Osteoblast (primary cell): Measurements from ENCODE around the gene RHOG. TPM values are rescaled to one million over a fixed set of nuclear protein-coding genes. Genes with fewer than 3 reads are reported as not detected.

Experiments
- DNase-seq: peaks from one replicate; pipeline ENCODE4 v3.0.0; 2011; ENCODE audit warnings: low spot score, mixed read lengths; ENCODE audit not compliant: insufficient read length; ENCODE audit errors: missing footprints
- H2AFZ ChIP-seq: 2 replicates; pipeline ENCODE4 v1.6.0; 2011; ENCODE audit warnings: mild to moderate bottlenecking, low read length
- H3K27ac ChIP-seq: 2 replicates; pipeline ENCODE4 v1.5.1; 2011; ENCODE audit warnings: mild to moderate bottlenecking, low read depth, low read length, moderate library complexity
- H3K27me3 ChIP-seq: 2 replicates; pipeline ENCODE4 v1.6.0; 2012; ENCODE audit warnings: mild to moderate bottlenecking, control low read depth, inconsistent platforms, low read length, moderate library complexity; ENCODE audit not compliant: insufficient read depth
- H3K36me3 ChIP-seq: 2 replicates; pipeline ENCODE4 v1.5.1; 2011; ENCODE audit warnings: mild to moderate bottlenecking, low read length, control low read depth, moderate library complexity; ENCODE audit not compliant: insufficient read depth
- H3K4me1 ChIP-seq: 2 replicates; pipeline ENCODE4 v1.5.1; 2011; ENCODE audit warnings: mild to moderate bottlenecking, low read length, control low read depth, moderate library complexity; ENCODE audit not compliant: insufficient read depth
- H3K4me2 ChIP-seq: 2 replicates; pipeline ENCODE4 v1.6.0; 2011; ENCODE audit warnings: mild to moderate bottlenecking, low read length; ENCODE audit not compliant: insufficient read depth
- H3K4me3 ChIP-seq: fragments of 200-600 bp; sonication (generic); 3 replicates; pipeline ENCODE4 v1.5.1; 2012; ENCODE audit warnings: mild to moderate bottlenecking, low read length, inconsistent platforms; ENCODE audit not compliant: insufficient read depth
- H3K79me2 ChIP-seq: 2 replicates; pipeline ENCODE4 v1.6.0; 2012; ENCODE audit warnings: mild to moderate bottlenecking, low read length, control low read depth, inconsistent platforms; ENCODE audit not compliant: insufficient read depth
- H3K9me3 ChIP-seq: 2 replicates; pipeline ENCODE4 v1.5.1; 2011; ENCODE audit warnings: low read depth, low read length, control low read depth
- H4K20me1 ChIP-seq: 2 replicates; pipeline ENCODE4 v1.6.0; 2012; ENCODE audit warnings: mild to moderate bottlenecking, low read length, control low read depth; ENCODE audit not compliant: insufficient read depth
- small RNA-seq: library from RNA; depleted of rRNA; stranded (forward); fragments of <200 nt; gene quantifications from one replicate; pipeline ENCODE3, GENCODE V24; 2012
- total RNA-seq: library from RNA; depleted of rRNA; stranded (reverse); fragments of >200 nt; gene quantifications from 2 replicates; pipeline ENCODE4 v1.2.3, GENCODE V29; 2012
- TF ChIP-seq, protein P1 (sequence below): IDR thresholded peaks from 2 replicates; pipeline ENCODE4 v1.5.1; 2011; ENCODE audit warnings: mild to moderate bottlenecking, low read depth, low read length, moderate library complexity; ENCODE audit errors: extremely low read depth

The RHOG gene
- total RNA-seq, 1 donor = 17.0 TPM

DNA sequence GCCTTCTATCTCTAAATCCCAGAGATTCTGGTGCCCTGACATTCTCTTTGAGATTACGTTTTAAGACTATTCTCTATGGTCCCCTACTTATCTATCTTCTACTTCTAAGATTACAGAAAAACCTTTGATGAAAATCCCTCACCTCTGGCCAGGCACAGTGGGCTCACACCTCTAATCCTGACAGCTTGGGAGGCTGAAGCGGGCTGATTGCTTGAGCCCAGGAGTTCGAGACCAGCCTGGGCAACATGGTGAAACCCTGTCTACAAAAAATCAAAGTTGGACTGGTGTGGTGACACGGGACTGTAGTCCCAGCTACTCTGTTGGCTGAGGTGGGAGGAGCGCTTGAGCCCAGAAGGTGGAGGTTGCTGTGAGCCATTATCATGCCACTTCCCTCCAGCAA, 57.8 kb downstream of the RHOG start:
- peaks cover 27% of the 10 kb centered on the region for H3K36me3 ChIP-seq
- peaks cover 92% of the 10 kb centered on the region for H3K79me2 ChIP-seq
- H3K4me1 ChIP-seq = peaks cover 17% of the 10 kb centered on the region
- H3K4me3 ChIP-seq = no peak overlapping the region
- H3K4me2 ChIP-seq = no peak overlapping the region
- H4K20me1 ChIP-seq = peaks cover 34% of the 10 kb centered on the region
- H2AFZ ChIP-seq = no peak overlapping the region
- TF ChIP-seq, protein P1, sequence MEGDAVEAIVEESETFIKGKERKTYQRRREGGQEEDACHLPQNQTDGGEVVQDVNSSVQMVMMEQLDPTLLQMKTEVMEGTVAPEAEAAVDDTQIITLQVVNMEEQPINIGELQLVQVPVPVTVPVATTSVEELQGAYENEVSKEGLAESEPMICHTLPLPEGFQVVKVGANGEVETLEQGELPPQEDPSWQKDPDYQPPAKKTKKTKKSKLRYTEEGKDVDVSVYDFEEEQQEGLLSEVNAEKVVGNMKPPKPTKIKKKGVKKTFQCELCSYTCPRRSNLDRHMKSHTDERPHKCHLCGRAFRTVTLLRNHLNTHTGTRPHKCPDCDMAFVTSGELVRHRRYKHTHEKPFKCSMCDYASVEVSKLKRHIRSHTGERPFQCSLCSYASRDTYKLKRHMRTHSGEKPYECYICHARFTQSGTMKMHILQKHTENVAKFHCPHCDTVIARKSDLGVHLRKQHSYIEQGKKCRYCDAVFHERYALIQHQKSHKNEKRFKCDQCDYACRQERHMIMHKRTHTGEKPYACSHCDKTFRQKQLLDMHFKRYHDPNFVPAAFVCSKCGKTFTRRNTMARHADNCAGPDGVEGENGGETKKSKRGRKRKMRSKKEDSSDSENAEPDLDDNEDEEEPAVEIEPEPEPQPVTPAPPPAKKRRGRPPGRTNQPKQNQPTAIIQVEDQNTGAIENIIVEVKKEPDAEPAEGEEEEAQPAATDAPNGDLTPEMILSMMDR = no peak
- no peaks in the 10 kb centered on the region for H3K9me3 ChIP-seq
- H3K27me3 ChIP-seq = no peaks in the 10 kb centered on the region
- H3K27ac ChIP-seq = no peak overlapping the region
- no peak for DNase-seq

DNA sequence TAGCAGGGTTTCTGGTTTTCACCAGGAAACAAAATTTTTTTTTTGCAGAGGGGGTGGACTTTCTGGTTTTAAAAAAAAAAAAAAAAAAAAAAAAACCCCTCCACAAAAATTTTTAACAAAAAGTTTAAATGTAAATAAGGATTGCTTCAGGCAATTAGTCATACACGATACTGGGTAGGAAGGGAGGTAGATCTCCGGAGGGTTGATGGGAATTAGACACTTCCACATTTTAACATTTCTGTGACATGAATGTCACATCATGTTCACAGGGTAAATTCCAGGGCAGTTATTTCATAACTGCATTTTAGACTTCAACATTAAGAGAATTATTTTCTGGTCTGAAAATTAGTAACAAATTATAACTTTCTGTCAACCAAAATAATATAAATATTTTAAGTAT, 59.3 kb downstream of the RHOG start:
- Histone ChIP-seq H3K27me3 (no peaks in the 10 kb centered on the region), H4K20me1 (peaks cover 26% of the 10 kb centered on the region), H3K36me3 (peaks cover 37% of the 10 kb centered on the region), H3K9me3 (no peaks in the 10 kb centered on the region), H3K79me2 (peaks cover 76% of the 10 kb centered on the region), H3K4me3 (no peak overlapping the region), H2AFZ (no peak overlapping the region), H3K4me2 (peak overlapping the region; percentile 48), H3K27ac (peak overlapping the region; percentile 67), H3K4me1 (peaks cover 9% of the 10 kb centered on the region)
- TF ChIP-seq, protein P1 = no peak
- no peak for DNase-seq

Small RNA genes within 50 kb of the gene (small RNA-seq; reads per million reads assigned to genes)
- gene RNU7-50P = not detected

Other genes starting within 250 kb of the RHOG start
- gene ART5, start 199.0 kb downstream of the RHOG start, total RNA-seq = 0.29 and 0.36 TPM in 2 replicates
- not detected in 2 replicates for gene ART1, start 195.8 kb downstream of the RHOG start, total RNA-seq
- gene CHRNA10, start 169.6 kb downstream of the RHOG start, total RNA-seq = 0.29 and 0.72 TPM in 2 replicates
- gene NUP98, start 43.4 kb downstream of the RHOG start, total RNA-seq = 114 and 119 TPM in 2 replicates
- 10.3 and 10.9 TPM in 2 replicates for gene PGAP2, start 32.4 kb downstream of the RHOG start, total RNA-seq
- gene STIM1, start 14.7 kb upstream of the RHOG start, total RNA-seq = 57.5 and 57.9 TPM in 2 replicates